Parathyroid adenoma (tissue), 2 donors: ENCODE measurements around the gene ACCSL.

Source experiments
- H2AFZ ChIP-seq: fragments of 300-600 bp; sonication (generic); one replicate; pipeline ENCODE4 v1.7.0; 2017; ENCODE audit warnings: antibody characterized with exemption, mild to moderate bottlenecking
- H3K27ac ChIP-seq: fragments of 300-600 bp; sonication (generic); one replicate; pipeline ENCODE4 v1.7.0; 2017
- H3K27me3 ChIP-seq: fragments of 300-600 bp; sonication (generic); one replicate; pipeline ENCODE4 v1.7.0; 2017; ENCODE audit warnings: low read length; ENCODE audit not compliant: control insufficient read depth, insufficient read depth
- H3K36me3 ChIP-seq: fragments of 300-600 bp; sonication (generic); one replicate; pipeline ENCODE4 v1.7.0; 2017; ENCODE audit warnings: low read length; ENCODE audit not compliant: control insufficient read depth, insufficient read depth
- H3K4me1 ChIP-seq: fragments of 300-600 bp; sonication (generic); one replicate; pipeline ENCODE4 v1.7.0; 2017; ENCODE audit warnings: control low read depth
- H3K4me2 ChIP-seq: fragments of 300-600 bp; sonication (generic); one replicate; pipeline ENCODE4 v1.7.0; 2017; ENCODE audit warnings: low read length
- H3K4me3 ChIP-seq: fragments of 300-600 bp; sonication (generic); one replicate; pipeline ENCODE4 v1.7.0; 2017; ENCODE audit warnings: low read depth, low read length
- H3K79me2 ChIP-seq: fragments of 300-600 bp; sonication (generic); one replicate; pipeline ENCODE4 v1.7.0; 2017; ENCODE audit warnings: control low read depth
- H3K9ac ChIP-seq: fragments of 300-600 bp; sonication (generic); one replicate; pipeline ENCODE4 v1.7.0; 2017; ENCODE audit warnings: mild to moderate bottlenecking
- H3K9me3 ChIP-seq: fragments of 300-600 bp; sonication (generic); one replicate; pipeline ENCODE4 v1.7.0; 2017; ENCODE audit warnings: low read length; ENCODE audit not compliant: control insufficient read depth
- TF ChIP-seq, protein P1 (sequence below): fragments of 300-600 bp; sonication (generic); IDR thresholded peaks from one replicate; pipeline ENCODE4 v1.7.0; 2017; ENCODE audit warnings: antibody characterized with exemption, mild to moderate bottlenecking
- donor health status: primary hyperparathyroidism.

The ACCSL gene

DNA sequence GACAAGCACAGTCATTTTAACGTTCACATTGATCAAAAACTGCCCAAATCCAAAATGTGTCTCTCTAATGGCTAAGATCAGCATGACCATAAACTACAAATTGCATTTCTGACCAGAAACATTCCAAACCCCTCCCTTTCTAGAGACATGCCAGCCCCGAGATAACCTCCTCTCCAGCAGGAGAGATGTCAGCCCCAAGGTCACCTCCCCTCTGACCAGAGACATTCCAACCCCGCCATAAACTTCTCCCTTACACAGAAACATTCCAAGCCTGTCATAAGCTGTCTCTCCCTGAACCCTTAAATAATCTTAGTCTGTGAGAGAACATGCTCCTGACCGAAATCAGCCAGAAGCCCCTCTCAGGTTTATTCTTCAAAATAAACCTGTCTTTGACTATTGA is 41.1 kb downstream of the ACCSL start:
- TF ChIP-seq, protein P1, sequence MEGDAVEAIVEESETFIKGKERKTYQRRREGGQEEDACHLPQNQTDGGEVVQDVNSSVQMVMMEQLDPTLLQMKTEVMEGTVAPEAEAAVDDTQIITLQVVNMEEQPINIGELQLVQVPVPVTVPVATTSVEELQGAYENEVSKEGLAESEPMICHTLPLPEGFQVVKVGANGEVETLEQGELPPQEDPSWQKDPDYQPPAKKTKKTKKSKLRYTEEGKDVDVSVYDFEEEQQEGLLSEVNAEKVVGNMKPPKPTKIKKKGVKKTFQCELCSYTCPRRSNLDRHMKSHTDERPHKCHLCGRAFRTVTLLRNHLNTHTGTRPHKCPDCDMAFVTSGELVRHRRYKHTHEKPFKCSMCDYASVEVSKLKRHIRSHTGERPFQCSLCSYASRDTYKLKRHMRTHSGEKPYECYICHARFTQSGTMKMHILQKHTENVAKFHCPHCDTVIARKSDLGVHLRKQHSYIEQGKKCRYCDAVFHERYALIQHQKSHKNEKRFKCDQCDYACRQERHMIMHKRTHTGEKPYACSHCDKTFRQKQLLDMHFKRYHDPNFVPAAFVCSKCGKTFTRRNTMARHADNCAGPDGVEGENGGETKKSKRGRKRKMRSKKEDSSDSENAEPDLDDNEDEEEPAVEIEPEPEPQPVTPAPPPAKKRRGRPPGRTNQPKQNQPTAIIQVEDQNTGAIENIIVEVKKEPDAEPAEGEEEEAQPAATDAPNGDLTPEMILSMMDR = no peak
- no peaks in the 10 kb centered on the region for H3K36me3 ChIP-seq
- H3K4me2 ChIP-seq = no peak overlapping the region
- no peak overlapping the region for H3K9ac ChIP-seq
- no peaks in the 10 kb centered on the region for H3K27me3 ChIP-seq
- no peak overlapping the region for H3K27ac ChIP-seq
- no peak overlapping the region for H2AFZ ChIP-seq
- no peaks in the 10 kb centered on the region for H3K4me1 ChIP-seq
- H3K9me3 ChIP-seq = no peaks in the 10 kb centered on the region
- H3K4me3 ChIP-seq = no peak overlapping the region
- H3K79me2 ChIP-seq = no peaks in the 10 kb centered on the region

GRCh38 chr11:44090539-44090938 is 42.8 kb downstream of the ACCSL start:
- no peaks in the 10 kb centered on the region for H3K9me3 ChIP-seq
- no peak overlapping the region for H3K4me3 ChIP-seq

GRCh38 chr11:44094260-44094868 is 46.6 kb downstream of the ACCSL start:
- H3K27me3 ChIP-seq = no peaks in the 10 kb centered on the region
- no peak overlapping the region for H3K4me2 ChIP-seq
- H3K9me3 ChIP-seq = no peaks in the 10 kb centered on the region
- TF ChIP-seq, protein P1 = peak; percentile 65
- H3K4me3 ChIP-seq = no peak overlapping the region
- no peaks in the 10 kb centered on the region for H3K4me1 ChIP-seq
- H3K27ac ChIP-seq = no peak overlapping the region
- H3K36me3 ChIP-seq = no peaks in the 10 kb centered on the region
- no peak overlapping the region for H2AFZ ChIP-seq
- H3K79me2 ChIP-seq = peaks cover 6% of the 10 kb centered on the region
- H3K9ac ChIP-seq = no peak overlapping the region

More at GRCh38 chr11:44090539-44090938, 42.8 kb downstream of the ACCSL start:
- Histone ChIP-seq H3K4me1 (no peaks in the 10 kb centered on the region), H3K27ac (no peak overlapping the region), H3K36me3 (no peaks in the 10 kb centered on the region), H3K4me2 (no peak overlapping the region), H2AFZ (no peak overlapping the region), H3K9ac (no peak overlapping the region), H3K79me2 (no peaks in the 10 kb centered on the region), H3K27me3 (no peaks in the 10 kb centered on the region)
- TF ChIP-seq, protein P1 = no peak

DNA sequence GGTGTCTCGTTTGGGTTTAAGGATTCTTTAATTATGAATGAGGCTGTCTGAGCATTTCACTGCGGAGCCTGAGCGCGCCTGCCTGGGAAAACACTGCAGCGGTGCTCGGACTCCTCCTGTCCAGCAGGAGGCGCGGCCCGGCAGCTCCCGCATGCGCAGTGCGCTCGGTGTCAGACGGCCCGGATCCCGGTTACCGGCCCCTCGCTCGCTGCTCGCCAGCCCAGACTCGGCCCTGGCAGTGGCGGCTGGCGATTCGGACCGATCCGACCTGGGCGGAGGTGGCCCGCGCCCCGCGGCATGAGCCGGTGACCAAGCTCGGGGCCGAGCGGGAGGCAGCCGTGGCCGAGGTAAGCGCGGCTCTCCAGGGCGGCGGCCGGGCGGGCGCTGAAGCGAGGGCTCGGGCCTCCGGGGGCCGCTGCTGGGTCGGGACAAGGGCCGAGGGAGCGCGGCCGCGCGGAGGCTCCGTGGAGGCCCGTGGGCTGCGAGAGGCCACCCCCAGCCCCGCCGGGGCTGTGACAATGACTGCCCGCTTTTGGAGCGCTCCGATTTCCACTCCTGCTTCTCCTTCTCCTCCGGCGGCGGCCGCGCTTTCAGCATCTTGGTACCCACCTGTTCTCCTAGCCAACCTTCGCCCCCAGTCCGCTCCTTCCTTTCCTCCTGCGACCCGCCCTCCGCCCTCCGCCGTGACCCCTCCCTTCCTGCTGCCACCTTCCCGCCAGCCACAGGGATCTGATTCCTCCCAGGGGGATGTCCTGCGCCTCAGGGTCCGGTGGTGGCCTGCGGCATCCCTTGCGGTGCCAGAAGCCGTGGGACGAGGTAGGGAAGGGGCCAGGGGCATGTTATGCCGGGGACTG is 48.0 kb downstream of the ACCSL start, which contains the start of gene EXT2:
TSS of gene EXT2 (plus strand) at position 173 of the 854 bp plus-strand sequence. CDS start 12,035 bp downstream, outside the sequence.
- peak within 1 kb of the TSS; percentile 62 for H3K4me3 ChIP-seq
- H2AFZ ChIP-seq = peak within 1 kb of the TSS; percentile 57
- H3K4me2 ChIP-seq = peak within 1 kb of the TSS; percentile 82
- TF ChIP-seq, protein P1 = peak; percentile 66
- no peak within 1 kb of the TSS for H3K27ac ChIP-seq
- H3K9ac ChIP-seq = no peak within 1 kb of the TSS
- H3K4me1 ChIP-seq = no peaks in the 10 kb centered on the region
- H3K9me3 ChIP-seq = no peaks in the 10 kb centered on the region
- H3K79me2 ChIP-seq = peaks cover 9% of the 10 kb centered on the region
- H3K36me3 ChIP-seq = no peaks in the 10 kb centered on the region
- H3K27me3 ChIP-seq = no peaks in the 10 kb centered on the region
